H1 (cell line): ENCODE results near the gene LEKR1. TPM values are rescaled to one million over a fixed set of nuclear protein-coding genes. Genes with fewer than 3 reads are reported as not detected.
A peak's percentile ranks its signal among the peaks of the same experiment; 100 is the strongest.

Experiments used
- ASH2L ChIP-seq: fragments of 200-600, 300-600 bp; sonication (generic); IDR thresholded peaks from one replicate; pipeline ENCODE4 v1.7.1; 2017; ENCODE audit warnings: low read length
- BCL11A ChIP-seq, 2 experiments: IDR thresholded peaks; one replicate each; pipeline ENCODE4 v1.6.1; 2011; ENCODE audit warnings: low read depth in 2 of 2, low read length in 2 of 2, mild to moderate bottlenecking in 2 of 2
- EP300 ChIP-seq, 2 experiments: IDR thresholded peaks; 1 replicate in 1 of 2; 2 replicates in 1 of 2; pipeline ENCODE4 v1.6.1; 2011 to 2012; ENCODE audit warnings: low read depth in 2 of 2, low read length in 2 of 2, mild to moderate bottlenecking in 2 of 2, borderline replicate concordance in 1 of 2, inconsistent platforms in 1 of 2, moderate library complexity in 1 of 2
- FOSL1 ChIP-seq: IDR thresholded peaks from 2 replicates; pipeline ENCODE4 v1.6.1; 2011; ENCODE audit warnings: mild to moderate bottlenecking, low read depth, low read length, moderate library complexity; ENCODE audit not compliant: insufficient read depth
- HDAC2 ChIP-seq, 2 experiments: fragments of 300-600 bp in 1 of 2; sonication (generic) in 1 of 2; IDR thresholded peaks; 2 replicates each; pipeline ENCODE4 v1.6.1; 2011 to 2012; ENCODE audit warnings: low read depth in 2 of 2, low read length in 2 of 2, mild to moderate bottlenecking in 2 of 2, moderate library complexity in 2 of 2, borderline replicate concordance in 1 of 2, inconsistent platforms in 1 of 2
- JUN ChIP-seq: IDR thresholded peaks from 2 replicates; pipeline ENCODE4 v1.6.1; 2011; ENCODE audit warnings: low read depth, mild to moderate bottlenecking, improper control_type of control experiment, low read length
- JUND ChIP-seq: IDR thresholded peaks from 2 replicates; pipeline ENCODE4 v1.6.1; 2011; ENCODE audit warnings: mild to moderate bottlenecking, improper control_type of control experiment, low read length
- KDM1A ChIP-seq: fragments of 200-600, 300-600 bp; sonication (generic); IDR thresholded peaks from 2 replicates; pipeline ENCODE4 v1.7.1; 2016; ENCODE audit warnings: mild to moderate bottlenecking, low read length, borderline replicate concordance
- NANOG ChIP-seq: IDR thresholded peaks from 2 replicates; pipeline ENCODE4 v1.6.1; 2011; ENCODE audit warnings: low read length, low read depth, mild to moderate bottlenecking, inconsistent platforms; ENCODE audit not compliant: insufficient read depth, poor library complexity, severe bottlenecking
- NRF1 ChIP-seq: IDR thresholded peaks from 2 replicates; pipeline ENCODE4 v1.6.1; 2011; ENCODE audit warnings: mild to moderate bottlenecking, low read depth, low read length, improper control_type of control experiment
- PHF8 ChIP-seq: fragments of 200-600 bp; sonication (generic); conservative IDR thresholded peaks from 2 replicates; pipeline ENCODE4 v1.7.1; 2012; ENCODE audit warnings: low read depth, mild to moderate bottlenecking, inconsistent platforms, low read length, moderate library complexity
- POLR2A ChIP-seq, 2 experiments: IDR thresholded peaks; 1 replicate in 1 of 2; 2 replicates in 1 of 2; pipeline ENCODE4 v1.6.1; 2011; ENCODE audit warnings: low read depth in 2 of 2, low read length in 2 of 2, mild to moderate bottlenecking in 2 of 2; ENCODE audit errors: control extremely low read depth in 1 of 2
- POU5F1 ChIP-seq: IDR thresholded peaks from 2 replicates; pipeline ENCODE4 v1.6.1; 2011; ENCODE audit warnings: low read depth, mild to moderate bottlenecking, low read length, moderate library complexity
- RNF2 ChIP-seq: fragments of 200-900, 300-1000 bp; sonication (generic); IDR thresholded peaks from 2 replicates; pipeline ENCODE4 v1.7.1; 2016; ENCODE audit warnings: borderline replicate concordance, low read depth, mild to moderate bottlenecking, antibody characterized with exemption, low read length; ENCODE audit not compliant: poor library complexity, severe bottlenecking; ENCODE audit errors: missing control alignments
- RXRA ChIP-seq: IDR thresholded peaks from 2 replicates; pipeline ENCODE4 v1.6.1; 2011; ENCODE audit warnings: low read depth, mild to moderate bottlenecking, low read length, moderate library complexity; ENCODE audit not compliant: insufficient read depth
- SAP30 ChIP-seq: fragments of 300-600 bp; sonication (generic); IDR thresholded peaks from 2 replicates; pipeline ENCODE4 v1.7.1; 2012; ENCODE audit warnings: low read length, moderate library complexity, mild to moderate bottlenecking, inconsistent platforms; ENCODE audit not compliant: insufficient read depth, insufficient replicate concordance
- SP2 ChIP-seq: IDR thresholded peaks from 2 replicates; pipeline ENCODE4 v1.6.1; 2012; ENCODE audit warnings: mild to moderate bottlenecking, low read length, inconsistent platforms
- SUZ12 ChIP-seq: fragments of 200-600 bp; sonication (generic); IDR thresholded peaks from 2 replicates; pipeline ENCODE4 v1.6.1; 2012; ENCODE audit warnings: mild to moderate bottlenecking, inconsistent platforms, low read length, moderate library complexity, mixed read lengths
- TAF7 ChIP-seq: optimal IDR thresholded peaks from 2 replicates; pipeline ENCODE3; 2011; ENCODE audit warnings: low read depth, mild to moderate bottlenecking, inconsistent platforms, low read length, moderate library complexity, borderline replicate concordance
- TEAD4 ChIP-seq: IDR thresholded peaks from 2 replicates; pipeline ENCODE4 v1.6.1; 2012; ENCODE audit warnings: low read depth, low read length, inconsistent platforms, mixed read lengths
- polyA plus RNA-seq, 7 experiments: library from polyadenylated mRNA; depleted of rRNA in 3 of 7; stranded (reverse) in 5 of 7; unstranded in 2 of 7; fragments of >200 nt in 5 of 7; fragments of 200-250 nt in 2 of 7; gene quantifications; 1 replicate in 5 of 7; 2 replicates in 1 of 7; 4 replicates in 1 of 7; pipeline versions ENCODE4 v1.2.1 to v1.2.3, GENCODE V29; 2011 to 2013; ENCODE audit warnings: missing spikeins in 2 of 7, mixed read lengths in 2 of 7
- total RNA-seq: library from RNA; stranded (reverse); fragmentation: NEBNext Ultra II Directional; extraction: Animal tissue kit (Norgen Biotek cat#: 25700); gene quantifications from 2 replicates; pipeline ENCODE4 v1.2.1, GENCODE V29; 2021
- TF ChIP-seq, protein P1 (sequence below): IDR thresholded peaks from 2 replicates; pipeline ENCODE4 v1.6.1; 2012; ENCODE audit warnings: low read length, inconsistent platforms

Gene LEKR1
- total and polyA plus RNA-seq, 2 of the 8 experiments (the other 6 are each of a cell fraction or from before 2014, with no cell fraction given), result 0.08 TPM; not detected in 1

DNA sequence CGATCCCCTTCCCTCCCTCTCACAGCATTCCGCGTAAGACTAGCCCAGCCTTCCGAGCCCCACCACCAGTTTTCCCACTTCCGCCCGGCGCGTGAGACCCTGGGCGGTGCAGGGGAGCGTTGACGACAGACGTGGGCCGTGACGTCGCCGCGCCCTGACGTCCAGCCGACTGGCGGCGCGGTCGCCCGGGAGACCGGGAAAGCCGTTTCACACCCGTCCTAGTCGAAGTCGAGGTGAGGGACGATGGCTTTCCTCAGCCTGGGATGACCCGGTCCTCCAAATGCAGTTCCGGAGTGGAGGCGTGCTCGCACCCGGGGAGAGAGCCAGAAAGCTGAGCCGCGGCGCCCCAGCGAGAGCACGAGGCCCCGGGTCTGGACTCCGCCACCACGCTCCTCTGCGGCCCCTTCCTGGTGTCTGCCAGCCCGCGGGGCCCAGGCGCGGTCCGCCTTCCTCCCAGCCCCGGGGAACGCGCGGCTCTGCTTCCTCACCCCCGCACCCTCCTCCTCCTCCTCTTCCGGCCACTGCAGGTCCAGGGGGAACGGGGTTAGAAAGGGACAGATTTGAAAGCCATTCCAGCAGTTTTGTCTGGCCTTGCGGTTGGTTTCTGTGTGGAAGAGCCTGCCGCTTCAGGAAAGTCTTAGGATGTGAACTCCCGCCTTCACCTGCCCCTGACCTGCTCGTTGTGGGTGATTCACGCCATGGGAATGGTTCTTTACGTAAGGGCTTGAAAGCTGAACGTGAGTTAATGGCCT lies at the start of gene LEKR1 (continued):
- TF ChIP-seq POLR2A (IDR thresholded peaks at IDR 0.05; ENCODE audit: control extremely low read depth in 1 of 2, low read depth in 2 of 2, low read length in 2 of 2) (no peak), SP2 (no peak), FOSL1 (no peak), POU5F1 (no peak), TAF7 (peak; percentile 32), RXRA (no peak), ASH2L (peak; percentile 77), HDAC2 (IDR thresholded peaks at IDR 0.05; ENCODE audit: borderline replicate concordance in 1 of 2, low read depth in 2 of 2, low read length in 2 of 2) (peak; percentile 70 to 77; a peak in 3 of 4 replicates), SAP30 (no peak), EP300 (IDR thresholded peaks at IDR 0.05; ENCODE audit: borderline replicate concordance in 1 of 2, low read depth in 2 of 2, low read length in 2 of 2) (peak in 1 of 2 experiments; percentile 20; a peak in 1 of 3 replicates), JUN (no peak), PHF8 (peak; percentile 41; the same call in 1 of the 2 replicates), TEAD4 (0 out of 2 replicates have a peak, but pooled peaks have one; percentile 40), RNF2 (peak; percentile 80), BCL11A (IDR thresholded peaks at IDR 0.05; ENCODE audit: low read depth in 2 of 2, low read length in 2 of 2) (no peak), KDM1A (no peak), JUND (no peak), NRF1 (no peak), SUZ12 (no peak; the same call in 1 of the 2 replicates), NANOG (no peak)
- TF ChIP-seq, protein P1, sequence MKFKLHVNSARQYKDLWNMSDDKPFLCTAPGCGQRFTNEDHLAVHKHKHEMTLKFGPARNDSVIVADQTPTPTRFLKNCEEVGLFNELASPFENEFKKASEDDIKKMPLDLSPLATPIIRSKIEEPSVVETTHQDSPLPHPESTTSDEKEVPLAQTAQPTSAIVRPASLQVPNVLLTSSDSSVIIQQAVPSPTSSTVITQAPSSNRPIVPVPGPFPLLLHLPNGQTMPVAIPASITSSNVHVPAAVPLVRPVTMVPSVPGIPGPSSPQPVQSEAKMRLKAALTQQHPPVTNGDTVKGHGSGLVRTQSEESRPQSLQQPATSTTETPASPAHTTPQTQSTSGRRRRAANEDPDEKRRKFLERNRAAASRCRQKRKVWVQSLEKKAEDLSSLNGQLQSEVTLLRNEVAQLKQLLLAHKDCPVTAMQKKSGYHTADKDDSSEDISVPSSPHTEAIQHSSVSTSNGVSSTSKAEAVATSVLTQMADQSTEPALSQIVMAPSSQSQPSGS, result no peak
